ENCODE measurements around the gene TP73. TPM values are rescaled to one million over a fixed set of nuclear protein-coding genes. Genes with fewer than 3 reads are reported as not detected.

The TP73 gene
- total RNA-seq, 1 donor from 2014 or later = not detected

- DNase-seq (ENCODE audit: low spot score in 2 of 2) = no peak
- no peak for TF ChIP-seq CTCF (IDR thresholded peaks at IDR 0.05)
- Histone ChIP-seq H3K27me3 (peaks cover 10% of the 10 kb centered on the region), H3K9me3 (no peaks in the 10 kb centered on the region), H3K4me3 (no peak overlapping the region), H3K4me1 (peaks cover 3 to 7% of the 10 kb centered on the region in 2 donors), H3K27ac (no peak overlapping the region), H3K36me3 (no peaks in the 10 kb centered on the region)
- intact Hi-C loops (cut with DNase I) = no loop called here
Measured at GRCh38 chr1:3657096-3657475, 4.8 kb downstream of the TP73 start.

GRCh38 chr1:3657578-3658230 is 5.4 kb downstream of the TP73 start:
- Histone ChIP-seq H3K27ac (no peak overlapping the region), H3K4me3 (no peak overlapping the region), H3K36me3 (no peaks in the 10 kb centered on the region), H3K27me3 (peaks cover 6% of the 10 kb centered on the region), H3K9me3 (no peaks in the 10 kb centered on the region), H3K4me1 (peaks cover 0 to 2% of the 10 kb centered on the region in 2 donors)
- no peak for DNase-seq (ENCODE audit: low spot score in 2 of 2)
- no peak for TF ChIP-seq CTCF (IDR thresholded peaks at IDR 0.05)
- intact Hi-C loops (cut with DNase I) = no loop called here

GRCh38 chr1:3658231-3658615 is 5.9 kb downstream of the TP73 start:
- Histone ChIP-seq H3K36me3 (no peaks in the 10 kb centered on the region), H3K9me3 (no peaks in the 10 kb centered on the region), H3K4me1 (no peaks in the 10 kb centered on the region), H3K4me3 (no peak overlapping the region), H3K27me3 (peaks cover under 1% of the 10 kb centered on the region), H3K27ac (no peak overlapping the region)
- no peak for TF ChIP-seq CTCF (IDR thresholded peaks at IDR 0.05)
- intact Hi-C loops (cut with DNase I) = no loop called here
- no peak for DNase-seq (ENCODE audit: low spot score in 2 of 2)

GRCh38 chr1:3659093-3659492 is 6.8 kb downstream of the TP73 start:
- intact Hi-C loops (cut with DNase I) = no loop called here
- Histone ChIP-seq H3K4me1 (no peaks in the 10 kb centered on the region), H3K9me3 (no peaks in the 10 kb centered on the region), H3K4me3 (no peak overlapping the region), H3K27ac (no peak overlapping the region), H3K36me3 (no peaks in the 10 kb centered on the region), H3K27me3 (no peaks in the 10 kb centered on the region)
- DNase-seq (ENCODE audit: low spot score in 2 of 2) = no peak
- TF ChIP-seq CTCF (IDR thresholded peaks at IDR 0.05) = no peak

- H3K4me1 ChIP-seq = no peaks in the 10 kb centered on the region
- intact Hi-C loops (cut with DNase I) = no loop called here
- DNase-seq (ENCODE audit: low spot score in 2 of 2) = no peak
Measured at GRCh38 chr1:3660704-3661103, 8.4 kb downstream of the TP73 start.

More at GRCh38 chr1:3660704-3661103, 8.4 kb downstream of the TP73 start:
- no peak overlapping the region for H3K4me3 ChIP-seq
- no peaks in the 10 kb centered on the region for H3K27me3 ChIP-seq
- TF ChIP-seq CTCF (IDR thresholded peaks at IDR 0.05) = no peak
- no peaks in the 10 kb centered on the region for H3K9me3 ChIP-seq
- no peak overlapping the region for H3K27ac ChIP-seq
- no peaks in the 10 kb centered on the region for H3K36me3 ChIP-seq

Measured in ascending aorta (tissue), 2 donors.